Muscle layer of colon (tissue), 2 donors: ENCODE measurements around the gene PTPRO.

Experiments
- H3K27ac ChIP-seq: one replicate; pipeline ENCODE4 v1.7.0; 2013; ENCODE audit warnings: low read depth, mild to moderate bottlenecking, low read length, moderate library complexity
- H3K27me3 ChIP-seq, 2 donors: one replicate each; pipeline ENCODE4 v1.7.0; 2013; ENCODE audit warnings: low read length in 2 of 2, mild to moderate bottlenecking in 2 of 2; ENCODE audit not compliant: insufficient read depth in 2 of 2, control insufficient read depth in 1 of 2
- H3K36me3 ChIP-seq: one replicate; pipeline ENCODE4 v1.7.0; 2013; ENCODE audit warnings: mild to moderate bottlenecking, low read length; ENCODE audit not compliant: insufficient read depth
- H3K4me1 ChIP-seq: one replicate; pipeline ENCODE4 v1.7.0; 2013; ENCODE audit warnings: mild to moderate bottlenecking, low read length; ENCODE audit not compliant: insufficient read depth
- H3K4me3 ChIP-seq, 2 donors: one replicate each; pipeline ENCODE4 v1.7.0; 2013; ENCODE audit warnings: low read length in 2 of 2, low read depth in 1 of 2, mild to moderate bottlenecking in 1 of 2, moderate library complexity in 1 of 2
- H3K9ac ChIP-seq: one replicate; pipeline ENCODE4 v1.7.0; 2013; ENCODE audit warnings: low read length
- H3K9me3 ChIP-seq: one replicate; pipeline ENCODE4 v1.7.0; 2013; ENCODE audit warnings: mild to moderate bottlenecking, low read length
- donor health status: abdominal sarcoma.
- donor health status: Adenocarcinoma of cecum.

The PTPRO gene

GRCh38 chr12:15453613-15454012 is 131.3 kb downstream of the PTPRO start:
- Histone ChIP-seq H3K4me3 (no peak overlapping the region), H3K27me3 (no peaks in the 10 kb centered on the region), H3K27ac (no peak overlapping the region), H3K9me3 (no peaks in the 10 kb centered on the region), H3K36me3 (no peaks in the 10 kb centered on the region), H3K4me1 (no peaks in the 10 kb centered on the region), H3K9ac (no peak overlapping the region)

- H3K27me3 ChIP-seq = no peaks in the 10 kb centered on the region
- H3K36me3 ChIP-seq = no peaks in the 10 kb centered on the region
- H3K9me3 ChIP-seq = no peaks in the 10 kb centered on the region
- H3K4me1 ChIP-seq = no peaks in the 10 kb centered on the region
- H3K4me3 ChIP-seq = no peak overlapping the region
- no peak overlapping the region for H3K9ac ChIP-seq
- H3K27ac ChIP-seq = no peak overlapping the region
Measured at GRCh38 chr12:15458008-15458407, 135.7 kb downstream of the PTPRO start.

GRCh38 chr12:15468911-15469310 is 146.6 kb downstream of the PTPRO start:
- no peaks in the 10 kb centered on the region for H3K36me3 ChIP-seq
- no peaks in the 10 kb centered on the region for H3K9me3 ChIP-seq
- no peak overlapping the region for H3K27ac ChIP-seq
- no peak overlapping the region for H3K4me3 ChIP-seq
- no peak overlapping the region for H3K9ac ChIP-seq
- no peaks in the 10 kb centered on the region for H3K27me3 ChIP-seq
- no peaks in the 10 kb centered on the region for H3K4me1 ChIP-seq

DNA sequence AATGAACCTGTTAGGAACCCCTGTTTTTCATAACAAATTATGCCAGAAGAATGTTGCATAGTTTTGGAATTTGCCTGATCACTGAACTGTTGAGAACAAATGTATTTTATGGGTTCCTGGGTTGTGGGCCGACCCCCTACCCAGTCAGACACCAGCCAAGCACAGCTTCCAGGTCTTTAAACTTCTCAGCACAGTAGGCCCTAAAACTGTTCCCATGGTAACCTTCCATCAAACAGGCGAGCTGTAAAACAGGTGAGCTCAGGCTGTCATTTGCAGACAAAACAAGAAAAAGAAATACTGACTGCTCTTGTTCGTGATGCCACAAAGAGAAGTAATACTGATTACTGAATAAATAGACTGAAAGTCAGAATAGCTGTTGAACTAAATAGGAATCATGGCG is 147.0 kb downstream of the PTPRO start:
- Histone ChIP-seq H3K36me3 (no peaks in the 10 kb centered on the region), H3K27ac (no peak overlapping the region), H3K27me3 (no peaks in the 10 kb centered on the region), H3K4me3 (no peak overlapping the region), H3K4me1 (no peaks in the 10 kb centered on the region), H3K9me3 (no peaks in the 10 kb centered on the region), H3K9ac (no peak overlapping the region)

DNA sequence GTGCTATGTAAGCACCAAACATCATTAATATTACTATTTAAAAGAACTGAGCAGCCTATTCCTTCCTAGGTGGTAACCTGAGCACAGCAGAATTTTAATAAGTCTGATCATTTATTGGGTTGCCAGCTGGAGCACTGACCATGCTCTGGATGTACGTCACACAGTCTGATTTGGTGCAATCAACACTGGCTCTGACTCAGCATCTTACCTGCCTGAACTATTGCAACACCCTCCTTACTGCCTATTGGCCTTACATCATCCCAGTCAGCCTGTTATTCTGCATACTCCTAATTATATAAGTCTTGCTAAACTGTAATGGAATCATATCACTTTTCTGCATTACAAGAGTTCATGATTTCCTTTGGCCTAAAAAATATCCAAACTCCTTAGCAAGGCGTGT is 149.7 kb downstream of the PTPRO start:
- H3K9me3 ChIP-seq = no peaks in the 10 kb centered on the region
- no peaks in the 10 kb centered on the region for H3K36me3 ChIP-seq
- no peak overlapping the region for H3K4me3 ChIP-seq
- H3K27ac ChIP-seq = no peak overlapping the region
- no peak overlapping the region for H3K9ac ChIP-seq
- no peaks in the 10 kb centered on the region for H3K27me3 ChIP-seq
- no peaks in the 10 kb centered on the region for H3K4me1 ChIP-seq

GRCh38 chr12:15474766-15475165 is 152.5 kb downstream of the PTPRO start:
- H3K9me3 ChIP-seq = no peaks in the 10 kb centered on the region
- H3K4me3 ChIP-seq = no peak overlapping the region
- H3K27me3 ChIP-seq = no peaks in the 10 kb centered on the region
- H3K27ac ChIP-seq = no peak overlapping the region
- no peaks in the 10 kb centered on the region for H3K4me1 ChIP-seq
- H3K36me3 ChIP-seq = no peaks in the 10 kb centered on the region
- H3K9ac ChIP-seq = no peak overlapping the region

DNA sequence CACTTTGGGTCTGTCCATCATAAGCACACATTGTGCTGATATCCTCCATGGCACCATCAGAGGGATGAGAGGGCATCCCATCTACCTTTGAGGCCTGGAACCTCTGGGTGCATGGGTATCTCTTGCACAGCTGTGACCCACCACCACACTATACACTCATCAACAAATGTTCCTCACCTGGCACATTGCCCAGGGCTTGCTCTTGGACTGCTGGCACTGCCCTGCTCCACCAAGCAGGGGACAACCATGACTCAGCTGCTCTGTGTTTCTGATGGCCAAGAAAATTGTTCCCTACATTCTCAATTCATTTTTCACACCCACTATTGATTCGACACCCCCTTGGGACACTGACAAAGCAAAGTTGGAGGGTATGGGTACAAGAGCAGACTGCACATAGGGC is 155.5 kb downstream of the PTPRO start:
- H3K9me3 ChIP-seq = no peaks in the 10 kb centered on the region
- no peak overlapping the region for H3K9ac ChIP-seq
- no peak overlapping the region for H3K27ac ChIP-seq
- H3K27me3 ChIP-seq = no peaks in the 10 kb centered on the region
- H3K4me1 ChIP-seq = no peaks in the 10 kb centered on the region
- H3K4me3 ChIP-seq = no peak overlapping the region
- H3K36me3 ChIP-seq = no peaks in the 10 kb centered on the region

GRCh38 chr12:15481846-15482245 is 159.5 kb downstream of the PTPRO start:
- no peaks in the 10 kb centered on the region for H3K9me3 ChIP-seq
- no peak overlapping the region for H3K27ac ChIP-seq
- no peak overlapping the region for H3K9ac ChIP-seq
- H3K27me3 ChIP-seq = no peaks in the 10 kb centered on the region
- H3K4me1 ChIP-seq = no peaks in the 10 kb centered on the region
- no peak overlapping the region for H3K4me3 ChIP-seq
- no peaks in the 10 kb centered on the region for H3K36me3 ChIP-seq

- Histone ChIP-seq H3K4me1 (no peaks in the 10 kb centered on the region), H3K27me3 (no peaks in the 10 kb centered on the region), H3K27ac (no peak overlapping the region), H3K36me3 (no peaks in the 10 kb centered on the region), H3K9me3 (no peaks in the 10 kb centered on the region), H3K4me3 (no peak overlapping the region), H3K9ac (no peak overlapping the region)
Measured at GRCh38 chr12:15485466-15485865, 163.2 kb downstream of the PTPRO start.

- H3K4me1 ChIP-seq = no peaks in the 10 kb centered on the region
- no peaks in the 10 kb centered on the region for H3K9me3 ChIP-seq
- no peak overlapping the region for H3K9ac ChIP-seq
- no peaks in the 10 kb centered on the region for H3K36me3 ChIP-seq
- no peak overlapping the region for H3K27ac ChIP-seq
- H3K27me3 ChIP-seq = no peaks in the 10 kb centered on the region
- H3K4me3 ChIP-seq = no peak overlapping the region
Measured at GRCh38 chr12:15486859-15487258, 164.6 kb downstream of the PTPRO start.

GRCh38 chr12:15488481-15488880 is 166.2 kb downstream of the PTPRO start:
- H3K27me3 ChIP-seq = no peaks in the 10 kb centered on the region
- H3K27ac ChIP-seq = no peak overlapping the region

GRCh38 chr12:15494329-15495046 is 172.2 kb downstream of the PTPRO start:
- Histone ChIP-seq H3K9me3 (no peaks in the 10 kb centered on the region), H3K36me3 (no peaks in the 10 kb centered on the region), H3K9ac (no peak overlapping the region), H3K27ac (no peak overlapping the region), H3K4me1 (no peaks in the 10 kb centered on the region), H3K4me3 (no peak overlapping the region), H3K27me3 (no peaks in the 10 kb centered on the region)

More at GRCh38 chr12:15488481-15488880, 166.2 kb downstream of the PTPRO start:
- H3K4me3 ChIP-seq = no peak overlapping the region
- H3K9me3 ChIP-seq = no peaks in the 10 kb centered on the region
- no peaks in the 10 kb centered on the region for H3K4me1 ChIP-seq
- H3K36me3 ChIP-seq = no peaks in the 10 kb centered on the region
- H3K9ac ChIP-seq = no peak overlapping the region
